OCI-LY1 (cell line): ENCODE data around the gene SKAP2.

ENCODE experiments used
- EZH2 ChIP-seq: fragments of 200-600 bp; sonication (generic), shearing (Covaris generic); IDR thresholded peaks from 2 replicates; pipeline ENCODE4 v1.8.0; 2017; ENCODE audit warnings: borderline replicate concordance, mixed run types, mild to moderate bottlenecking, antibody characterized with exemption, low read length, moderate library complexity, mixed read lengths
- TF ChIP-seq, protein P1 (sequence below): fragments of 200-600 bp; sonication (generic), shearing (Covaris generic); IDR thresholded peaks from 2 replicates; pipeline ENCODE4 v1.5.1; 2017; ENCODE audit warnings: mild to moderate bottlenecking, antibody characterized with exemption, low read length, moderate library complexity, mixed read lengths

GRCh38 chr7:26865094-26865388 lies 651 bp upstream of the SKAP2 start:
- TF ChIP-seq, protein P1, sequence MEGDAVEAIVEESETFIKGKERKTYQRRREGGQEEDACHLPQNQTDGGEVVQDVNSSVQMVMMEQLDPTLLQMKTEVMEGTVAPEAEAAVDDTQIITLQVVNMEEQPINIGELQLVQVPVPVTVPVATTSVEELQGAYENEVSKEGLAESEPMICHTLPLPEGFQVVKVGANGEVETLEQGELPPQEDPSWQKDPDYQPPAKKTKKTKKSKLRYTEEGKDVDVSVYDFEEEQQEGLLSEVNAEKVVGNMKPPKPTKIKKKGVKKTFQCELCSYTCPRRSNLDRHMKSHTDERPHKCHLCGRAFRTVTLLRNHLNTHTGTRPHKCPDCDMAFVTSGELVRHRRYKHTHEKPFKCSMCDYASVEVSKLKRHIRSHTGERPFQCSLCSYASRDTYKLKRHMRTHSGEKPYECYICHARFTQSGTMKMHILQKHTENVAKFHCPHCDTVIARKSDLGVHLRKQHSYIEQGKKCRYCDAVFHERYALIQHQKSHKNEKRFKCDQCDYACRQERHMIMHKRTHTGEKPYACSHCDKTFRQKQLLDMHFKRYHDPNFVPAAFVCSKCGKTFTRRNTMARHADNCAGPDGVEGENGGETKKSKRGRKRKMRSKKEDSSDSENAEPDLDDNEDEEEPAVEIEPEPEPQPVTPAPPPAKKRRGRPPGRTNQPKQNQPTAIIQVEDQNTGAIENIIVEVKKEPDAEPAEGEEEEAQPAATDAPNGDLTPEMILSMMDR, result no peak
- no peak for TF ChIP-seq EZH2
